Measurements from ENCODE around the gene CRAMP1.

The CRAMP1 gene

DNA sequence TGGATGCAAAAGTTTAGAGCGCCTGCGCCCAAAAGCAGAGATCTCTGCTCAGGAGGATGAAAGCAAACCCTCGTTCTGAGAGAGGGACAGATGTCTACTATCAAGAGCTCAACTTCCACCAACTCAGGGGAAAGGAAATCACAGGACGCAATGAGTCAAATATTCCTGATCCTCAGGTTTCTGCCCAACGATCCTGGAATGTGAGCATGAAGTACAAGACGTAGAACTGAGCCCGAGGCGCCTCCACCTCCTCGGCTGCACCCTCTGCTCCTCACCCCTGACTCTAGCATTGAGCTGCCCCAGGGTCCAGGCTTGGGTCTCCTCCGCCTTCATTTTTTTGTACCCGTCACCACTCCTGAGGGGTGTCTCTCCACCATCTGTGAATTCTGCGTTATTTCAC, 15.6 kb upstream of the CRAMP1 start:
- no peak for DNase-seq (ENCODE audit: low spot score)

DNA sequence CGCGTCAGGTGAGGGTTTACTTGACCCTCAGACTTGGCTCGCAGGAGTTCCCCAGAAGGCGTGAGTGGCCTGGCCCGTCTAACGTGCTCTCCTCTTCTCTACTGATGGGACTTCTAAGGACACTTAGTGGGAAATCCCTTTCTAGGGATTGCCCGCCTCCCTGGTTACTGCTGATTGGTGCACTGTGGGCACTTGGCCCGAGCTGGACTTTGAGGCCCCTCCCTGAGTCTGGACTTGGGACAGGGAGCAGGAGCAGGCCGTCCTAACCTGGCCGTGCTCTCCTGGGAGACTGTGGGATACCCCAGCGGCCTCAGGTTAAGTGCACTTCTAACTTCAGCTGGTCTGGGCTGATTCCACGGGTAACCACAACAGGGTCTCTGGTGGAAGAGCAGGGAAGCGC, 15.0 kb upstream of the CRAMP1 start:
- DNase-seq (ENCODE audit: low spot score), result no peak

DNA sequence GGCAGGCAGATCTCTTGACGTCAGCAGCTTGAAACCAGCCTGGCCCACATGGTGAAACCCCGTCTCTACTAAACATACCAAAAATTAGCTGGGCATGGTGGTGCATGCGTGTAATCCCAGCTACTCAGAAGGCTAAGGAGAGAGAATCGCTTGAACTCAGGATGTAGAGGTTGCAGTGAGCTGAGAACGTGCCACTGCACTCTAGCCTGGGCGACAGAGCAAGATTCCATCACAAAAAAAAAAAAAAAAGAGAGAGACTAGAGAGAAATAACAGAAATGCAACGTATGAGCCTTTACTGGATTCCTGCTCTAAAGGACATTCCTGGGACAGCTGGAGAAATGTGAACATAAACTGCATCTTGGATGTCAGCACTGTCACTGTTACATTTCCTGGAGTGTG, 11.1 kb upstream of the CRAMP1 start:
- DNase-seq (ENCODE audit: low spot score), result no peak

DNA sequence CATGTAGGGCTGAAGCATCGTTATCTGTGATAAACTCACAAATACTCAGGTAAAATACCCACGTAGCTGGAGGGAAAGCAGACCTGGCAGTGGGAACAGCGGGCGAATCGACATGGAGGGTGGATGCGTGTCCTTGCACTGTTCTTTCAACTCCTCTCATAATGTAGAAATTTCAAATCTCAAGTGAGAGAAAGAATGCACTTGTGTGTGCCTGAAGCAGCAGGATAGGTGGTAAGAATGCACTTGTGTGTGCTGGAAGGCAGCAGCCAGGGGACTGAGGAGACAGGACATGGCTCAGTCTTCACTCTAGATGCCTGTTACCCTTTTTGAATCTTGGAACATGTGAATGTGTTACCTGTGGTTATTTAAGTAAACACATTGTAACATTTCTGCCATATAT, 10.7 kb upstream of the CRAMP1 start:
- DNase-seq (ENCODE audit: low spot score), result no peak

DNA sequence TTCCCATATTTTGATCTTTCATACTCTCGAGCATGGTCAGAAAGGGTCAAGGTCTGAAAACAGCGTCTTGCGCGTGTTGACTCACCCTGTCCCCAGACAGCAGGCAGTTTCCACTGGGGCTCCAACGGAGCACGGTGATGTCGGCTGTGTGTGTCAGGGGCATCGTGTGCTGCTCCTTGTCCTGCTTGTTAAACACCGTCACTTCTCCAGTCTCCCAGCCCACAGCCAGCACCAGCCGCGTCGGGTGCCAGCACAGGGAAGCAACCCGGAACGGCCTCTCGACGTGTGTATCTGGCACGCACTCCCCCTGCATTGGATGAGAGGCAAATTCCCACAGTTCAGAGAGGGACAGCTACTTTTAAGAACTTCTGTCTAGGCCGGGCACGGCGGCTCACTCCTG, 9.9 kb upstream of the CRAMP1 start:
- DNase-seq (ENCODE audit: low spot score), result no peak

DNA sequence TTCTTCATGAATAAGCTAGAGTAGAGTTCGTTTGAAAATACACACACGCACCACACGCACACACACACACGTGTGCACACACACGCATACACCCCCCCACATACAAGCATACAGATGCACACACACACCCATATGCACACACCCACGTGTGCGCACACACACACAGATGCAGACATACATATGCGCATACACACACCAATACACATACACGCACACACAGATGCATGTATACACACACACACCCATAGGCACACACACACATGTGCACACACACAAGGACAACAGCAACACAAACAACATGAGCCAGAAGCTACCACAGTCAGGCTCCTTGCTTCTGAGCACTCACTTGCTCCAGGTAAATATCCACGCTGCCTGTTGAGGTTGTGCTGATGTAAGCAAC, 5.4 kb upstream of the CRAMP1 start:
- no peak for DNase-seq (ENCODE audit: low spot score)

DNA sequence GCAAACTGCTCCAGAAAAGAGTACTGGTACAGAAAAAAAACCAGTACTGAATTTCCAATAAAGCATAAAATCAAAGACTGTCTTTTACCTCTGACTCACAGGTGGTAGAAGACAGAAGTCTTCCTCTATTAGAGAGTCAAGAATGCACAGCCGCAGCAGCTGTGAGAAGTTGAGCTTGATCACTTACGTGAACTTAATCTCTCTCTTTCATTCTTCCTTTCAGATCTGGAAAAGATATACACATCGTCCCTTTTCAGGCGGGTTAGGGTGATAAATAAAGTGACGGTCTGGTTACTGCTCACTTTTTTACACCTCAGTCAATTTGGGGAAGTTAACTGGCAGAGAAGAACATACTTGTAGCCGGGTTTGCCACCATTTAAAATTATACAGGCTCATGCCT, 4.2 kb upstream of the CRAMP1 start:
- DNase-seq (ENCODE audit: low spot score), result no peak

DNA sequence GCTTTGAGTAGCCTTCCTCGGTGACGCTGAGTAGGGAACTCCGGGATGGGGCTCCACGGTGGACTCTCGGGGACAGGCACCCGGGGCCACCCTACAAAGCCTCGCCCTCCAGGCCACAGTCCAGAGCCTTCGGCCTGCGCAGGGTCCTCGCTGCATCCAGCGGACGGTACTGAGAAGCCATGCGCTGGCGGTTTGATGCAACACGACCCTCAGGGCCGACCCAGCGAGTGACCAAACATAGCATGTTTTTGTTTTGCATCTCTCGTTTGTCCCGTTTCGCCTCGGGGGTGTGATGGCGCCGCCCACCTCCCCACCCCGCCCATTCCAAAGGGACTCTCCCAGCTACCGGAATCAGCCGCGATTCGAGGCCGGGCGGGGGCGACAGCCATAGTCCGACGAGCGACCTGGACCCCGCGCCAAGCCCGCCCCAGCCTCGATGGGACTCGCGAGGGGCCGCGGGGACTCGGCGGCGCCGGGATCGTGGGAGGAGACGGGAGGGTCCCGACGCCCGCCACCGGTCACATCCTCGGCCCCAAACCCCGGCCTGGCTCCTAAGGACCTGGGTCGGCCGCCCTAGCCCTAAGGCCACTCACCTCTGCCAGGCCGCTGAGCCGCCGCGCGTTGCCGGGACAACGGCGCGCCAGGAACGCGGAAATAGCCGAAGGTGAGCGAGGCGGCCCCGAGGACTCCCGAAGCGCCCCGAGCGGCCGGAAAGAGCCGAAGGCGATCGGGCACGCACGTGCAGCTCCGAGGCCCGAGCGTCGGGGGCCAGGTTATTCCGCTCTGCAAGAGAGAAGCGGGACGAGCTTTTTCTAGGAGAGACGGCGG, 1.9 kb upstream of the CRAMP1 start:
- peak; percentile 95 for DNase-seq (ENCODE audit: low spot score)

DNA sequence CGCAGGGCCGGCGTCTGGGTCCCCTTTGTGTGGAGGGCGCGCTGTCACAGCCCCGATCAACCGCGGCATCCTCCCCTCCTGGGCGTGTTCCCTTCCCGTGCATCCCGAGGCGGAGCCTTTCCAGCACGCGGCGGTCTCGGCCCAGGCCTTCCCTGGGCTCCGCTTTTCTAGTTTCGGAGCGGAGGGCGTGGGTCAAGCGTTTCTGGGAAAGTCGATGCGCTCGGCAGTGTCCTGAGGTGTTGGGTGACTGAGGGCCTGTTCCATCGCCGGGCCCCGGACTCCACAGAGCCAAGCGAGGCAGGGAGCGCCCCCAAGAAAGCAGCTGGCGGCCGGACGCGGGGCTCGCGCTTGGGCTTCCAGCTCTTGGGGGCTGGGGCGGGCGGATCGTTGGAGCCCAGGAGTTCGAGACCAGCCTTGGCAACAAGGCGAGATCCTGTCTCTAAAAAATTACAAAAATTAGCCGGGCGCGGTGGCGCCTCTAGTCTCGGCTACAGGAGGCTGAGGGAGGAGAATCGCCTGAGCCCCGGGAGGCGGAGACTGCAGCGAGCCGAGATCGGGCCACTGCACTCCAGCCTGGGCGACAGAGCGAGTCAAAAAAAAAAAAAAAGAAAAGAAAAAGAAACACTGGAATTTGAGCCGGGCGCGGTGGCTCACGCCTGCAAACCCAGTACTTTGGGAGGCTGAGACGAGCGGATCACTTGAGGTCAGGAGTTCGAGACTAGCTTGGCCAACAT, 1.1 kb upstream of the CRAMP1 start:
- no peak for DNase-seq (ENCODE audit: low spot score)

DNA sequence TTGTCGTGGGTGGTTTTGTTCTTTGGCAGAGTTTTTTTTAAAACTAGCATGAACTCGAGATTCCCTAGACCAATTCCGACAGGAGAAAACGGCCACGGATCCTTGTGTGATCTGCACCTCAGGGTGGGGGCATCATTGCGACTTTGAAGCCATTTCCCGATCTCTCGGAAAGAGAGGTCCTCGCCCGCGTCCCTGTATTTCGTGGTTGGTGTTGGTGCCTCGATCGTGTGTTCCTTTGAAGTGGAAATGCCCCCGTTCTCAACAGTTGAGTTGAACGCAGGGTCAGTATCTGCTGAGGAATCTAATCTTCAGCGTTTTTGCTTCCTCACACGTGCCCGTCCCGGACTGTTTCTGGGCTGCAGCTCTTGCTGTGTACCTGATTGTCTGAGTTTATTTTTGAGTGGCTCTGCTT, 1.1 kb downstream of the CRAMP1 start:
- no peak for DNase-seq (ENCODE audit: low spot score)

DNA sequence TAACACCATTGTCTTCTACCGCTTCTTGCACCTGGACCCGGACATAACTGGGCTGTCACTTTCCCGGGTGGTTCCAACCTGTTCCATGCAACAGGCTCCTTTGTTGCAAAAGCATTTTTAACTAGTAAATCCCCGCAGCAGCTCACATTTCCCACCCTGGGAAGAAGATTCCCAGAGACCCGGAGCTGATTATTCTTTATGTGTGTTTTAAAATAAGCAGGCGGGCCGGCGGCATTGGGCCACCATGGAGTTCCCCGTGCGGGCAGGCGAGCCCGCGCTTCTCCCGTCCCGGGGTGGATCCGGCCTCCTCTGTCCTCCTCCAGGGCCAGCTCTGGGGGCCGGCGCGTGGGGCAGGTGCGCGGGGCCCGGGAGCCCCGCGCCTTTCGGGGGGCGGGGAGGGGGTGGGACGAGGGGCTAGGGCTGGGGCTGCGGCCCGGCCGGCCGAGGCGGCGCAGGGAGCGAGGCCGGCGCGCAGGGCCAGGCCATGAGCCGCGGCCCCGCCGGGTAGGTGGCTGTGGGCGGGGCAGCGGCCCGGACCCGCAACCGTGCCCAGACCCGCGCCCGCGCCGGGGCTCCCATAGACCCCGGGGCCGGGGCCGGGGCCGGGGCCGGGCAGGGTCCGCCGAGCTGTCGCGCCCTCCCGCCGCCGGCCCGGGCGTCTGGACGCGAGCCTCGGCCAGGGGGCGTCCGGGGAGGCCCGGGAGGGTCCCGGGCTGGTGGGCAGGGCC, 1.7 kb downstream of the CRAMP1 start:
- DNase-seq (ENCODE audit: low spot score), result peak; percentile 19

DNA sequence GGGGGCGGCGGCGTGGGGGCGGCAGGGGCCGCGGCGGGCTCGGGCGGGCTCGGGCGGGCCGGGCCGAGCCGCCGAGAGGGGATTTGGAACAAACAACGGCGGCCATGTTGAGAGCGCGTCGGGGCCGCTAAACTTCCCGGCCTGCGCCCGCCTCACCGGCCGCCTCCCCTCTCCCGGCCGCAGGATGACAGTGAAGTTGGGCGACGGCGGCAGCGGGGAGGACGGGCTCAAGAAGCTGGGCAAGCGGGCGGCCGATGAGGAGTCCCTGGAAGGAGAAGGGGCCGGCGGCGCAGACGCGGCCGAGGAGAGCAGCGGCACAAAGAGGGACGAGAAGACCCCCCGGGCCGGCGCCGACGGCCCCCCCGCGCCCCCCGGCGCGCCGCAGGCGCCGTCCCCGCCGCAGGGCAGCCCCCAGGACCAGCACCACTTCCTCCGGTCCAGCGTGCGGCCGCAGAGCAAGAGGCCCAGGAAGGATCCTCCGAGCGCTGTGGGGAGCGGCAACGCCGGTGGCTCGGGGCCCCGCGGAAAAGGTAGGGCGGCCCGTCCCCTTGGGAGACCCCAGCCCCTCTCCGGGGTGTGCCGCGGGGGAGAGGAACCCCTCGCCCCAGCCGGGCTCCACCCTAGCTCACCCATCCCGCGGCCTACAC, 2.4 kb downstream of the CRAMP1 start:
- peak; percentile 50 for DNase-seq (ENCODE audit: low spot score)

DNA sequence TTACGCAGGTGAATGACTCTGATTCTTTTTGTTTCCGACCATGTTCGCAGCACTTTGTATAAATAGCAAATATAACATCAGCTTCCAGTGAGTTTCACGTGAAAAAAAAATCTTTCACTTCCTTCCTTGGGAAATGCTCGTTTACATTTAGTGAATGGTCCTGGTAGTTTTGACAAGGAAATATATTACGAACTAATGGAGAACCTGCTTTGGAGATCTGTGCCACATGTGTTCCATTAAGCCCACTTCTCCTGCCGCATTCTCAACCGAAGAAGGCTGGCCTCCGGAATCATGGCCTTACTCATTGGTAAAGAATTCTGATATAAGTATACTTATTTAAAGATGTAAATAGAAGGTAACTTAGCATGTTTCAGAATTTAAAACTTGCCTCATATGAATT, 3.6 kb downstream of the CRAMP1 start:
- DNase-seq (ENCODE audit: low spot score), result no peak

DNA sequence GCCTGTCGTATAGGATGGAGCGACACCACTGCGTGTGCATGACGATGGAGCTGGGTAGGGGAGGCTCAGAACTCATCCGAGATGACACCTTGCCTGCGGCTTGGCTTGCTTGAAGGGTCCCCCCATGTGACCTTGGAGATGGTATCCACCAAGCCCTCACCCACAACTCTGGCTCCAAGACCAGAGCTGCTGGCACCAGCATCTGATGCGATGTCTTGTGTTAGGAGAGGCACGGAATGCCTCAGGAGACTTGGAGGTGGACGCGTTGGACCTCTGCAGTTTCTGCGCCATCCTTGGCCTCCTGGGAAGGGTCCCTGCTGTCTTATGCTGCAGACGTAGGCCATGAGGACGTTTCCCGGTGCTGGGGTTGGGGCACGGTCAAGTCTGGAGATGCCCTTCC, 7.8 kb downstream of the CRAMP1 start:
- no peak for DNase-seq (ENCODE audit: low spot score)

DNA sequence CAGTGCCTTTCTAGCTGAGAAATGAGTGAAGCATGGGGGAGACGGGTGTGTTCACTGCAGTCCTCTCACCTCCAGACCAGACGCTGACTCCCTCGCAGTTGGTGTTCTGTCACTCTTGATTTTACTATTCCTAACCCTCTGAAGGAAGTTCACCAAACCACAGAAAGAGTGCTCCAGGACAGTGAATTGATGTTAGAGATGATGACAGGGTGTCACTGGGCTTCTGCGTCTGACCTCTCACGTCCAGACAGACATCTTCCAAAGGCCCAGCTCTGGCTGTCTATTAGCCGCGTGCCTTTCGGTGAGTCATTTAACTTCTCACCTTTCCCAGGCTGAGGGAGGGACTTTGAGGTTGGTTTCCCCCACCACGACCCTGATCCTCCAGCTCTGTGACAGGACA, 8.2 kb downstream of the CRAMP1 start:
- no peak for DNase-seq (ENCODE audit: low spot score)

DNA sequence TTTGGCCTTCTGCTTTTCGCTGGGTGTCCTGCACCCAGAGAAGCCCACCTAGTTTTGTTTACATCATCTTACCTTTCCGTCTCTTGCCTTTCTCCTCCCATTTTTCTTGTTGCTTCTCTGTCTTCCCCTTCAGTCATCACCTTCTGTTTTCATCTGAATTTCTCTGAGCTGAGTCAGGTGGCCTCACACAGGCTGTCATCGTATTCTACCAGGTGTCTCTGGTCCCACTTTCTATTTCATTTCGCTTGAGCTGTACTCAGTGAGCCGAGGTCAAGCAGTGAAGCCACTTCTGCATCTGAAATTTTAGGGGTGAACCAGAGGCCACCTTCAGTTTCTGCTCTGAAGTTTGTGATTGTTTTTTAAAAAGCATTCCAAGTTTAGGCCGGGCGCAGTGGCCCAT, 9.7 kb downstream of the CRAMP1 start:
- no peak for DNase-seq (ENCODE audit: low spot score)

DNA sequence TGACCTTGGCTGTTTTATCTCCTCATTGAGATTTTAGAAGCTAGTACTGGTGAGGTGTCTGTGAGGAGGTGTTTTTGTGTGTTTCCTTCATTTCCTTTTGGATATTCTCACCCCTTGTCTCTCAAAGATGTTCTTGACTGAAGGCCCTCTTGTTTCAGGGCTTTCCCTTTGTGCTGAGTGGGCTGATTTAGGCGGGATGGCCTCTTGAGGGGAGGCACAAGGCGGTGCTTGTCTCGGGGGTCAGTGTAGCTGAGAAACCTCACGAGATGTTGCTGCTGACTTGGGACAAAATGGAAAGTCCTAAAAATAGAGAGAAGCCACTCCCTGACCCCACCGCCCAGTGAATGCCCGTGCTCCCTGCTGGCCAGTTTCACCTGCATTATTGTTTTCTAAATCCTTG, 14.2 kb downstream of the CRAMP1 start:
- DNase-seq (ENCODE audit: low spot score), result no peak

DNA sequence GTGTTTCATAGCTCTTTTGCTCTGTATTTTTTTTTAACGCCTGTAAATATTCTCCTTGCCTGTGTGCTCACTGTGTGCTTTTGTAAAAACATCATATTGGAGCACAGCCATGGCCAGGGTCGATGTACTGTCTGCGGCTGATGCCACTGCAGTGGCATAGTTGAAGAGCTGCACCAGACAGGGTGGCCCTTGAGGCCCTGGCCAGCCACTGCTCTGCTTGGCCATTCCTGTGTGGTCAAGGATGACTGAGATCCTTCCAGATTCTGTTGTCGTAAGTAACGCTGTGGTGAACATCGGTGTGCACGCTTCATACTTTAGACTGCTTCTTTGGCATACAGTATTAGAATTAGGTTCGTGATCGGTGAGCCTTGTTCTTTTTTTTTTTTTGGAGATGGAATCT, 14.6 kb downstream of the CRAMP1 start:
- no peak for DNase-seq (ENCODE audit: low spot score)

DNA sequence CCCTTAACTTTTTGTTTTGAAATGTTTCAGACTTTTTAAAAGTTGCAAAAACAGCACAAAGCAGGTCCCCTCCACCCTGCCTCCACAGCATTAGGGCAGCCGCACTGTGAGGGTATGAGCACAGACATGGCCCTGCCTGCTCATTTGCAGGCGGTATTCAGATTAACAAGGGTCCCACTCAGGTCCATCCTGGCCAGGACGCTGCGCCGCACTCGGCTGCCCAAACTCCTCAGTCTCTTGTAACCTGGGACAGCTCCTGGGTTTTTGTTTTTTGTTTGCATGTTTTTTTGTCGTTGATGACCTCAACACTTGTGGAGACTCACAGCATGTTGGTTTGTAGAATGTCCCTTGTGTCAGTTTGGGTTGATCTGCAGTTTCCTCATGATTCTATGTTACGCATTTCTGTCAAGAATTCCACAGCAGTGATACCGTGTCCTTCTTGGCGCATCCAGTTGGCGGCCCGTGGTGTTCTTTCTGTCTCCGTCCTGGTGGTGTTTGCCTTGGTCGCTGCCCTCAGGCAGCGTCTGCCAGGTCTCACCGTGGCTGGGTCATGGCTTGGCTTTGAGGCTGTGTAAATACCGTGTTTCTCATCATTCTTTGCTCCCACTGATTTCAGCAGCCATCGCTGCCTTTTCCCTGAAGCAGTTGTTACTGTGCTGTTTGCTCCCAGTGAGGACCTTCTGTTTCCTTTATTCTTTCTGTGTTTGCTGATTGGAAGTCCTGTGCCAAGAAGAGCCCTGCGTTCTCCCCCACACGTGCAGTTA, 18.5 kb downstream of the CRAMP1 start:
- no peak for DNase-seq (ENCODE audit: low spot score)

DNA sequence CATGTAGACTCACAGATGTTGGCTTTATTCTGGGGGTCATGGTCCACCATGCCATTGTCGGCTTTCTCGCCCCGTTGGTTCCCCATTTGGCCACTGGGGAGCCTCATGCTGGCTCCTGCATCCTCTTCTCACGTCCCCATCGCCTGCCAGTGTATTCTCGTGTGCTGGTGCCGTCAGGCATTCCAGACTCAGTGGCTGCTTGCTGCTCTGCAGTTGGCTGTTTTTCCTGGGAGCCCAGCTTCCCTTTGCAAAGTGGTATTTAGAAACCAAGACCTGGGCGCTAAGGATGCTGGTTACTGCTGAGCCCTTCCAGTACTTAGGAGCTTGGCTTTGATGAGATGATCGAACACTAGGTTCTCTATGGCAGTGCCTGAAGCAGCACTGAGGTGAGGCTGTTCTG, 19.1 kb downstream of the CRAMP1 start:
- no peak for DNase-seq (ENCODE audit: low spot score)

DNA sequence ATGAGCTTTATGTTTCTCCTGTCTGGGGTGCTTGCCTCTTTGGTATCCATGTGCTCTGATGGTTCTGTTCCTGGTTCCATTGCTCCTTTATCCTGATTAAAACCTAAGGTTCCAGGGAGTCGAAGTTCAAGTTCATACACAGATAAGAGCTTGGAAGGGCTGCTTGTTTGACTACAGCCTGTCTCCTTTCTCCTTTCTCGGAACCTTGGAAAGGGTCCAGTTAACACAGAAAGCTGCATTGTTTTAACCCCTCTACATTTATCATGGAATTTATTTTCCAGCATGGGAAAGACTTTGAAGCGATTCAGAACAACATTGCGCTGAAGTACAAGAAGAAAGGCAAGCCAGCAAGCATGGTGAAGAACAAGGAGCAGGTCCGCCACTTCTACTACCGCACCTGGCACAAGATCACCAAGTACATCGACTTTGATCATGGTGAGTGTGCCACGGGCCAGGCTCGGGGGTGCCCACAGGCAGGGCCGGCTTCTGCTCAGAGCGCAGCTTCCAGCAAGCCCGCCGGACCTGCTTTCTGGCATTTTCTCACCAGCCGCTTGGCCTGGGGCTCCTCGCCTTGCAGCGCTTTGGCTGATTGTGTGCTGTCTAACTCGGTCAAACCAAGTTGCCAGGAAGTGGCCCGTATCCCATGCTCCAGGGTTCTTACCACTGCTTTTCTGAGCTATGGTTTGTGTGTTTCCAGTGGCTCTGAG, 19.9 kb downstream of the CRAMP1 start:
- DNase-seq (ENCODE audit: low spot score), result no peak

Data from germinal center (tissue), 1 donor.